ENCODE data around the gene MAPKAP1. TPM values are rescaled to one million over a fixed set of nuclear protein-coding genes. Genes with fewer than 3 reads are reported as not detected.

MAPKAP1 gene
- total and polyA plus RNA-seq, 2 experiments from 2014 or later, result 68.4 to 98.5 TPM

DNA sequence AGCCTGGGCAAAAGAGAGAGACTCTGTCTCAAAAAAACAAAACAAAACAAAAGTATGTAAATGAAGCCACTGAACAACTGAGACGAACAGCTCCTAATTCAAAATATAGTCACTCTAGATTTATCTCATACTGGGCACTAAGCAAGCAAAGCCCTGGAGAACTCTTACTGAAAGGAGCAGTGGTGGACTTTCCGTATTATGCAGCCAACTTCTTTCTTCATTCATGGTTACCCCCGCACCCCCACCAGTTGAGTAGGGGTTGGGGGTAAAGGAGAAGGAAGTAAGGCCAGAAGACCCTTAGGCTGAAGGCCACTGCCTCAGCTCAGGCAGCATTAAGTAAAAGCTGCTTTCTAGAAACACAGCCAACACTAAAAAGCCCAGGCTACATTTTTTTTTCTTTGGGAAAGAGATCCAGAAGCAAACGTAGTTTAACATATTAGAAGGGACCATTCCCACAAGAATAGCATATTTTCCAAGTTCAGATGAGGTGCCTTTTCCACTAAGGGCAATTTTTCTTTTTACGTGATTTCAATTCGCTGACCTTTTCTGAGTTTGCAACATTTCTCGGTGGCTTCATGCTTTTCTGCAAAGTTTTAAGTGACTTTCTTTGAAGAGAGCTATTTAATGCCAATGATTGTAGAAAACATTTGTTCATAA is 55.3 kb downstream of the MAPKAP1 start:
- H3K4me1 ChIP-seq (ENCODE audit: insufficient read depth), result peaks cover 80% of the 10 kb centered on the region
- H3K9me2 ChIP-seq (ENCODE audit: insufficient read depth), result no peaks in the 10 kb centered on the region
- Mint-ChIP-seq H3K4me3 (no peak overlapping the region), H3K27me3 (ENCODE audit: insufficient read depth, low read depth, poor library complexity) (peaks cover 3% of the 10 kb centered on the region), H3K36me3 (ENCODE audit: low read depth) (no peaks in the 10 kb centered on the region), H3K4me1 (peaks cover 90% of the 10 kb centered on the region), H3K27ac (peak overlapping the region; percentile 19; the same call in 1 of the 2 replicates), H3K9me3 (no peaks in the 10 kb centered on the region)
- ATAC-seq (no peak), DNase-seq (ENCODE audit: low spot score) (no peak)
- TF ChIP-seq ETS1 (IDR thresholded peaks at IDR 0.05), result no peak
- TF ChIP-seq ZNF331 (CRISPR knock-in tag; IDR thresholded peaks at IDR 0.05; ENCODE audit: low read depth), result no peak
- TF ChIP-seq STAT1 (IDR thresholded peaks at IDR 0.05; ENCODE audit: unreplicated experiment), result no peak
- TF ChIP-seq NANOG (IDR thresholded peaks at IDR 0.05; ENCODE audit: borderline replicate concordance), result no peak
- no peak for TF ChIP-seq POLR2AphosphoS5 (IDR thresholded peaks at IDR 0.05; ENCODE audit: low read depth)
- TF ChIP-seq JUNB (IDR thresholded peaks at IDR 0.05; ENCODE audit: unreplicated experiment), result no peak
- TF ChIP-seq, protein P1, sequence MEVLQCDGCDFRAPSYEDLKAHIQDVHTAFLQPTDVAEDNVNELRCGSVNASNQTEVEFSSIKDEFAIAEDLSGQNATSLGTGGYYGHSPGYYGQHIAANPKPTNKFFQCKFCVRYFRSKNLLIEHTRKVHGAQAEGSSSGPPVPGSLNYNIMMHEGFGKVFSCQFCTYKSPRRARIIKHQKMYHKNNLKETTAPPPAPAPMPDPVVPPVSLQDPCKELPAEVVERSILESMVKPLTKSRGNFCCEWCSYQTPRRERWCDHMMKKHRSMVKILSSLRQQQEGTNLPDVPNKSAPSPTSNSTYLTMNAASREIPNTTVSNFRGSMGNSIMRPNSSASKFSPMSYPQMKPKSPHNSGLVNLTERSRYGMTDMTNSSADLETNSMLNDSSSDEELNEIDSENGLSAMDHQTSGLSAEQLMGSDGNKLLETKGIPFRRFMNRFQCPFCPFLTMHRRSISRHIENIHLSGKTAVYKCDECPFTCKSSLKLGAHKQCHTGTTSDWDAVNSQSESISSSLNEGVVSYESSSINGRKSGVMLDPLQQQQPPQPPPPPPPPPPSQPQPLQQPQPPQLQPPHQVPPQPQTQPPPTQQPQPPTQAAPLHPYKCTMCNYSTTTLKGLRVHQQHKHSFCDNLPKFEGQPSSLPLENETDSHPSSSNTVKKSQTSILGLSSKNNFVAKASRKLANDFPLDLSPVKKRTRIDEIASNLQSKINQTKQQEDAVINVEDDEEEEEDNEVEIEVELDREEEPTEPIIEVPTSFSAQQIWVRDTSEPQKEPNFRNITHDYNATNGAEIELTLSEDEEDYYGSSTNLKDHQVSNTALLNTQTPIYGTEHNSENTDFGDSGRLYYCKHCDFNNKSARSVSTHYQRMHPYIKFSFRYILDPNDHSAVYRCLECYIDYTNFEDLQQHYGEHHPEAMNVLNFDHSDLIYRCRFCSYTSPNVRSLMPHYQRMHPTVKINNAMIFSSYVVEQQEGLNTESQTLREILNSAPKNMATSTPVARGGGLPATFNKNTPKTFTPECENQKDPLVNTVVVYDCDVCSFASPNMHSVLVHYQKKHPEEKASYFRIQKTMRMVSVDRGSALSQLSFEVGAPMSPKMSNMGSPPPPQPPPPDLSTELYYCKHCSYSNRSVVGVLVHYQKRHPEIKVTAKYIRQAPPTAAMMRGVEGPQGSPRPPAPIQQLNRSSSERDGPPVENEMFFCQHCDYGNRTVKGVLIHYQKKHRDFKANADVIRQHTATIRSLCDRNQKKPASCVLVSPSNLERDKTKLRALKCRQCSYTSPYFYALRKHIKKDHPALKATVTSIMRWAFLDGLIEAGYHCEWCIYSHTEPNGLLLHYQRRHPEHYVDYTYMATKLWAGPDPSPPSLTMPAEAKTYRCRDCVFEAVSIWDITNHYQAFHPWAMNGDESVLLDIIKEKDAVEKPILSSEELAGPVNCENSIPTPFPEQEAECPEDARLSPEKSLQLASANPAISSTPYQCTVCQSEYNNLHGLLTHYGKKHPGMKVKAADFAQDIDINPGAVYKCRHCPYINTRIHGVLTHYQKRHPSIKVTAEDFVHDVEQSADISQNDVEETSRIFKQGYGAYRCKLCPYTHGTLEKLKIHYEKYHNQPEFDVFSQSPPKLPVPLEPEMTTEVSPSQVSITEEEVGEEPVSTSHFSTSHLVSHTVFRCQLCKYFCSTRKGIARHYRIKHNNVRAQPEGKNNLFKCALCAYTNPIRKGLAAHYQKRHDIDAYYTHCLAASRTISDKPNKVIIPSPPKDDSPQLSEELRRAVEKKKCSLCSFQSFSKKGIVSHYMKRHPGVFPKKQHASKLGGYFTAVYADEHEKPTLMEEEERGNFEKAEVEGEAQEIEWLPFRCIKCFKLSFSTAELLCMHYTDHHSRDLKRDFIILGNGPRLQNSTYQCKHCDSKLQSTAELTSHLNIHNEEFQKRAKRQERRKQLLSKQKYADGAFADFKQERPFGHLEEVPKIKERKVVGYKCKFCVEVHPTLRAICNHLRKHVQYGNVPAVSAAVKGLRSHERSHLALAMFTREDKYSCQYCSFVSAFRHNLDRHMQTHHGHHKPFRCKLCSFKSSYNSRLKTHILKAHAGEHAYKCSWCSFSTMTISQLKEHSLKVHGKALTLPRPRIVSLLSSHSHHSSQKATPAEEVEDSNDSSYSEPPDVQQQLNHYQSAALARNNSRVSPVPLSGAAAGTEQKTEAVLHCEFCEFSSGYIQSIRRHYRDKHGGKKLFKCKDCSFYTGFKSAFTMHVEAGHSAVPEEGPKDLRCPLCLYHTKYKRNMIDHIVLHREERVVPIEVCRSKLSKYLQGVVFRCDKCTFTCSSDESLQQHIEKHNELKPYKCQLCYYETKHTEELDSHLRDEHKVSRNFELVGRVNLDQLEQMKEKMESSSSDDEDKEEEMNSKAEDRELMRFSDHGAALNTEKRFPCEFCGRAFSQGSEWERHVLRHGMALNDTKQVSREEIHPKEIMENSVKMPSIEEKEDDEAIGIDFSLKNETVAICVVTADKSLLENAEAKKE (CRISPR knock-in tag; IDR thresholded peaks at IDR 0.05), result no peak
- no peak for TF ChIP-seq EZH2phosphoT487 (IDR thresholded peaks at IDR 0.05; ENCODE audit: unreplicated experiment)
- TF ChIP-seq ZNF114 (CRISPR knock-in tag; IDR thresholded peaks at IDR 0.05), result no peak
- TF ChIP-seq, protein P2, sequence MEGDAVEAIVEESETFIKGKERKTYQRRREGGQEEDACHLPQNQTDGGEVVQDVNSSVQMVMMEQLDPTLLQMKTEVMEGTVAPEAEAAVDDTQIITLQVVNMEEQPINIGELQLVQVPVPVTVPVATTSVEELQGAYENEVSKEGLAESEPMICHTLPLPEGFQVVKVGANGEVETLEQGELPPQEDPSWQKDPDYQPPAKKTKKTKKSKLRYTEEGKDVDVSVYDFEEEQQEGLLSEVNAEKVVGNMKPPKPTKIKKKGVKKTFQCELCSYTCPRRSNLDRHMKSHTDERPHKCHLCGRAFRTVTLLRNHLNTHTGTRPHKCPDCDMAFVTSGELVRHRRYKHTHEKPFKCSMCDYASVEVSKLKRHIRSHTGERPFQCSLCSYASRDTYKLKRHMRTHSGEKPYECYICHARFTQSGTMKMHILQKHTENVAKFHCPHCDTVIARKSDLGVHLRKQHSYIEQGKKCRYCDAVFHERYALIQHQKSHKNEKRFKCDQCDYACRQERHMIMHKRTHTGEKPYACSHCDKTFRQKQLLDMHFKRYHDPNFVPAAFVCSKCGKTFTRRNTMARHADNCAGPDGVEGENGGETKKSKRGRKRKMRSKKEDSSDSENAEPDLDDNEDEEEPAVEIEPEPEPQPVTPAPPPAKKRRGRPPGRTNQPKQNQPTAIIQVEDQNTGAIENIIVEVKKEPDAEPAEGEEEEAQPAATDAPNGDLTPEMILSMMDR (conservative IDR thresholded peaks at IDR 0.05; ENCODE audit: low read depth in 2 of 2), result no peak
- no peak for TF ChIP-seq EZH2 (IDR thresholded peaks at IDR 0.05; ENCODE audit: low read depth, unreplicated experiment)
- TF ChIP-seq REST (IDR thresholded peaks at IDR 0.05; ENCODE audit: unreplicated experiment), result no peak
- TF ChIP-seq CREB1 (CRISPR knock-in tag; IDR thresholded peaks at IDR 0.05; ENCODE audit: low read depth), result no peak
- H3F3A ChIP-seq (replicated peaks; ENCODE audit: low read depth), result 0 out of 2 replicates have a peak, but pooled peaks cover 2% of the 10 kb centered on the region
- peak overlapping the region; percentile 27 for H3K4me2 ChIP-seq
- no peaks in the 10 kb centered on the region for H3K27me3 ChIP-seq (ENCODE audit: insufficient read depth)
- H4K20me1 ChIP-seq (replicated peaks; ENCODE audit: insufficient read depth), result no peaks in the 10 kb centered on the region
- H3K36me3 ChIP-seq (ENCODE audit: insufficient read depth), result no peaks in the 10 kb centered on the region
- H3K4me3 ChIP-seq, result no peak overlapping the region
- H3K79me2 ChIP-seq (replicated peaks; ENCODE audit: insufficient read depth), result peaks cover 58% of the 10 kb centered on the region
- no peak overlapping the region for H2AFZ ChIP-seq
- peak overlapping the region; percentile 95 for H3K27ac ChIP-seq (ENCODE audit: low read depth)

Measured in GM23338 (cell line).